GM19351 (cell line): ENCODE data around the gene PADI1.

Experiments
- ATAC-seq: cut with Tn5 transposase; IDR thresholded peaks from one replicate; pipeline ENCODE4 v1.9.1; 2021; ENCODE audit warnings: mild to moderate bottlenecking, moderate library complexity; ENCODE audit not compliant: unreplicated experiment

PADI1 gene

GRCh38 chr1:17293681-17294425 lies 88.9 kb downstream of the PADI1 start:
- ATAC-seq, result no peak

DNA sequence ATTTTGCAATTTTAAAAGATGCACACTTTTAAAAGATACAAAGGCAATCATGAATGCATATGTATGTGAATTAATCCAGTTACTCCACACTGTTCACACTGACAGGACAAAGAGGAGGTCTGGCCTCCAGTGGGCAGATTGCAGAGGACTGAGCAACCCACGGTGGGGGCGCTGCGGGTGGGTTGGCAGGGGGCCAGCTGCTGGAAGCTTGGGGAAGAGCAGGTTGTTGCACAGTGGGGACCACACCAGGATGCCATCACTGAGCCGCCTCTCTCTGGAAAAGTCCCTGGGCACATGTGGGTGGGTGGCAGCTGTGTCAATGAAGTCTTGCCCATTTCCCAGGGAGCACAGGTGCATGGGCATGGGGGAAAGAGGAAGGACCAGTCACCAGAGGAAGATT lies 90.4 kb downstream of the PADI1 start:
- no peak for ATAC-seq
